GM18870 (cell line): ENCODE measurements around the gene SLC44A1.

ENCODE experiments used
- ATAC-seq: cut with Tn5 transposase; IDR thresholded peaks from one replicate; pipeline ENCODE4 v1.9.1; 2021; ENCODE audit warnings: moderate library complexity; ENCODE audit not compliant: unreplicated experiment

The SLC44A1 gene

GRCh38 chr9:105331755-105332154 is 87.3 kb downstream of the SLC44A1 start:
- ATAC-seq, result no peak

- no peak for ATAC-seq
Measured at GRCh38 chr9:105332471-105332870, 88.0 kb downstream of the SLC44A1 start.

GRCh38 chr9:105333076-105333475 is 88.6 kb downstream of the SLC44A1 start:
- ATAC-seq, result no peak

- no peak for ATAC-seq
Measured at GRCh38 chr9:105333811-105334210, 89.4 kb downstream of the SLC44A1 start.

- ATAC-seq, result no peak
Measured at GRCh38 chr9:105338308-105338707, 93.9 kb downstream of the SLC44A1 start.

GRCh38 chr9:105339849-105340248 is 95.4 kb downstream of the SLC44A1 start:
- ATAC-seq, result no peak

GRCh38 chr9:105341434-105342146 is 97.1 kb downstream of the SLC44A1 start:
- peak; percentile 82 for ATAC-seq

GRCh38 chr9:105342147-105342505 is 97.7 kb downstream of the SLC44A1 start:
- ATAC-seq, result no peak

- ATAC-seq, result no peak
Measured at GRCh38 chr9:105344283-105344682, 99.8 kb downstream of the SLC44A1 start.

GRCh38 chr9:105345626-105346025 is 101.2 kb downstream of the SLC44A1 start:
- no peak for ATAC-seq

- no peak for ATAC-seq
Measured at GRCh38 chr9:105346273-105346672, 101.8 kb downstream of the SLC44A1 start.

GRCh38 chr9:105354448-105354847 is 110.0 kb downstream of the SLC44A1 start:
- no peak for ATAC-seq

- ATAC-seq, result peak; percentile 54
Measured at GRCh38 chr9:105355781-105356180, 111.3 kb downstream of the SLC44A1 start.

GRCh38 chr9:105357937-105358336 is 113.5 kb downstream of the SLC44A1 start:
- ATAC-seq, result peak; percentile 95

GRCh38 chr9:105359892-105360291 is 115.4 kb downstream of the SLC44A1 start:
- ATAC-seq, result peak; percentile 39

- ATAC-seq, result no peak
Measured at GRCh38 chr9:105360344-105360743, 115.9 kb downstream of the SLC44A1 start.

GRCh38 chr9:105361873-105362272 is 117.4 kb downstream of the SLC44A1 start:
- ATAC-seq, result no peak

GRCh38 chr9:105362470-105362869 is 118.0 kb downstream of the SLC44A1 start:
- no peak for ATAC-seq

- ATAC-seq, result no peak
Measured at GRCh38 chr9:105363837-105364236, 119.4 kb downstream of the SLC44A1 start.

- ATAC-seq, result no peak
Measured at GRCh38 chr9:105369911-105370310, 125.5 kb downstream of the SLC44A1 start.

GRCh38 chr9:105373723-105374122 is 129.3 kb downstream of the SLC44A1 start:
- no peak for ATAC-seq

- ATAC-seq, result no peak
Measured at GRCh38 chr9:105375323-105375722, 130.9 kb downstream of the SLC44A1 start.

- no peak for ATAC-seq
Measured at GRCh38 chr9:105376893-105377292, 132.4 kb downstream of the SLC44A1 start.
